H9 (cell line): ENCODE measurements around the gene EPB41L4A. TPM values are rescaled to one million over a fixed set of nuclear protein-coding genes. Genes with fewer than 3 reads are reported as not detected.

Experiments used
- DNase-seq: peaks from one replicate; pipeline ENCODE4 v3.0.0-alpha.2; 2017
- H2AFZ ChIP-seq: one replicate; pipeline ENCODE4 v1.6.1; 2013; ENCODE audit warnings: mild to moderate bottlenecking, low read length, control low read depth, moderate library complexity
- H2AK5ac ChIP-seq: 2 replicates; pipeline ENCODE4 v1.6.1; 2013; ENCODE audit warnings: low read length, control low read depth, mixed read lengths; ENCODE audit not compliant: insufficient read length
- H2BK120ac ChIP-seq: one replicate; pipeline ENCODE4 v1.6.1; 2013; ENCODE audit warnings: low read depth, mild to moderate bottlenecking, low read length, control low read depth, inconsistent platforms; ENCODE audit not compliant: poor library complexity, severe bottlenecking
- H2BK12ac ChIP-seq: 2 replicates; pipeline ENCODE4 v1.6.1; 2013; ENCODE audit warnings: low read length, control low read depth, mixed read lengths, low read depth; ENCODE audit not compliant: insufficient read length
- H2BK15ac ChIP-seq: 2 replicates; pipeline ENCODE4 v1.6.1; 2013; ENCODE audit warnings: low read depth, low read length, control low read depth
- H2BK20ac ChIP-seq: one replicate; pipeline ENCODE4 v1.6.1; 2013; ENCODE audit warnings: low read depth, mild to moderate bottlenecking, low read length, control low read depth, inconsistent platforms; ENCODE audit not compliant: poor library complexity, severe bottlenecking
- H2BK5ac ChIP-seq: 2 replicates; pipeline ENCODE4 v1.6.1; 2013; ENCODE audit warnings: low read length, control low read depth, mixed read lengths; ENCODE audit not compliant: insufficient read length
- H3K14ac ChIP-seq: 2 replicates; pipeline ENCODE4 v1.6.1; 2013; ENCODE audit warnings: low read length, control low read depth; ENCODE audit not compliant: insufficient read depth
- H3K18ac ChIP-seq: 2 replicates; pipeline ENCODE4 v1.6.1; 2013; ENCODE audit warnings: low read depth, mild to moderate bottlenecking, mixed read lengths, low read length, control low read depth; ENCODE audit not compliant: insufficient read length
- H3K23ac ChIP-seq: 2 replicates; pipeline ENCODE4 v1.6.1; 2013; ENCODE audit warnings: low read length, control low read depth, mixed read lengths, low read depth; ENCODE audit not compliant: insufficient read length
- H3K23me2 ChIP-seq: 2 replicates; pipeline ENCODE4 v1.6.1; 2013; ENCODE audit warnings: low read depth, mild to moderate bottlenecking, mixed read lengths, low read length, control low read depth; ENCODE audit not compliant: insufficient read length, poor library complexity, severe bottlenecking
- H3K27ac ChIP-seq: 2 replicates; pipeline ENCODE4 v1.5.1; 2013; ENCODE audit warnings: low read length, control low read depth, mixed read lengths, low read depth; ENCODE audit not compliant: insufficient read length
- H3K27me3 ChIP-seq: 2 replicates; pipeline ENCODE4 v1.6.1; 2013; ENCODE audit warnings: low read length, control low read depth, inconsistent platforms; ENCODE audit not compliant: insufficient read depth
- H3K4ac ChIP-seq: 2 replicates; pipeline ENCODE4 v1.6.1; 2013; ENCODE audit warnings: low read depth, mild to moderate bottlenecking, control low read depth, inconsistent platforms, low read length, moderate library complexity
- H3K4me1 ChIP-seq: 2 replicates; pipeline ENCODE4 v1.6.1; 2013; ENCODE audit warnings: low read length, control low read depth, inconsistent platforms; ENCODE audit not compliant: insufficient read depth
- H3K4me2 ChIP-seq: 2 replicates; pipeline ENCODE4 v1.6.1; 2013; ENCODE audit warnings: low read length, control low read depth, mixed read lengths; ENCODE audit not compliant: insufficient read length, insufficient read depth
- H3K56ac ChIP-seq: 2 replicates; pipeline ENCODE4 v1.6.1; 2013; ENCODE audit warnings: low read depth, mild to moderate bottlenecking, mixed read lengths, low read length, control low read depth; ENCODE audit not compliant: insufficient read length
- H3K79me1 ChIP-seq: 2 replicates; pipeline ENCODE4 v1.6.1; 2013; ENCODE audit warnings: low read depth, mild to moderate bottlenecking, moderate library complexity, low read length, control low read depth, inconsistent platforms; ENCODE audit not compliant: insufficient read depth, poor library complexity, severe bottlenecking
- H3K79me2 ChIP-seq: 2 replicates; pipeline ENCODE4 v1.6.1; 2013; ENCODE audit warnings: low read length, control low read depth, inconsistent platforms; ENCODE audit not compliant: insufficient read depth
- H3K9ac ChIP-seq: 2 replicates; pipeline ENCODE4 v1.6.1; 2013; ENCODE audit warnings: low read length, control low read depth, mixed read lengths; ENCODE audit not compliant: insufficient read length; ENCODE audit errors: extremely low read depth
- H3K9me3 ChIP-seq: one replicate; pipeline ENCODE4 v1.6.1; 2013; ENCODE audit warnings: low read depth, low read length, inconsistent platforms; ENCODE audit not compliant: control insufficient read depth
- H3T11ph ChIP-seq: one replicate; pipeline ENCODE4 v1.6.1; 2013; ENCODE audit warnings: mild to moderate bottlenecking, low read length, control low read depth, inconsistent platforms
- H4K20me1 ChIP-seq: one replicate; pipeline ENCODE4 v1.6.1; 2013; ENCODE audit not compliant: control insufficient read depth, insufficient read length, insufficient read depth
- H4K5ac ChIP-seq: 2 replicates; pipeline ENCODE4 v1.6.1; 2013; ENCODE audit warnings: low read depth, mild to moderate bottlenecking, mixed read lengths, low read length, control low read depth; ENCODE audit not compliant: insufficient read length
- H4K8ac ChIP-seq: replicated peaks from 2 replicates; pipeline ENCODE4 v1.6.1; 2013; ENCODE audit warnings: low read length, control low read depth, mixed read lengths, low read depth; ENCODE audit not compliant: insufficient read length
- H4K91ac ChIP-seq: 2 replicates; pipeline ENCODE4 v1.6.1; 2013; ENCODE audit warnings: low read depth, mild to moderate bottlenecking, moderate library complexity, mixed read lengths, low read length, control low read depth; ENCODE audit not compliant: insufficient read length
- H3K27ac Mint-ChIP-seq, 3 experiments: 2 replicates in 2 of 3; 3 replicates in 1 of 3; pipeline ENCODE4 v1.8.0; 2020 to 2021; ENCODE audit warnings: mixed read lengths in 3 of 3, mild to moderate bottlenecking in 1 of 3, moderate library complexity in 1 of 3
- H3K27me3 Mint-ChIP-seq: 2 replicates; pipeline ENCODE4 v1.8.0; 2021; ENCODE audit warnings: low read depth, mild to moderate bottlenecking, moderate library complexity, mixed read lengths
- H3K36me3 Mint-ChIP-seq, 3 experiments: 2 replicates in 2 of 3; 3 replicates in 1 of 3; pipeline ENCODE4 v1.8.0; 2020 to 2021; ENCODE audit warnings: low read depth in 3 of 3, mixed read lengths in 3 of 3; ENCODE audit not compliant: insufficient read depth in 1 of 3
- H3K4me1 Mint-ChIP-seq, 2 experiments: 2 replicates each; pipeline ENCODE4 v1.8.0; 2020; ENCODE audit warnings: mixed read lengths in 2 of 2
- H3K4me3 Mint-ChIP-seq, 2 experiments: 2 replicates in 1 of 2; 3 replicates in 1 of 2; pipeline ENCODE4 v1.8.0; 2020 to 2021; ENCODE audit warnings: mild to moderate bottlenecking in 2 of 2, mixed read lengths in 2 of 2, moderate library complexity in 1 of 2
- H3K9me3 Mint-ChIP-seq, 2 experiments: 2 replicates in 1 of 2; 3 replicates in 1 of 2; pipeline ENCODE4 v1.8.0; 2020; ENCODE audit warnings: mild to moderate bottlenecking in 2 of 2, mixed read lengths in 2 of 2, moderate library complexity in 1 of 2
- WGBS: extraction: QIAGEN DNeasy Blood & Tissue Kit; methylation state at CpG from one replicate; pipeline ENCODE4 v1.1.7; 2013; ENCODE audit warnings: missing lambda C conversion rate, low lambda C conversion rate, mixed read lengths; ENCODE audit not compliant: insufficient read length; ENCODE audit errors: extremely low coverage; 5-methylcytosine and 5-hydroxymethylcytosine counted together
- total RNA-seq: library from RNA; stranded (reverse); gene quantifications from 2 replicates; pipeline ENCODE4 v1.2.1, GENCODE V29; 2021
- TF ChIP-seq, protein P1 (sequence below): fragments of 200-600 bp; sonication (generic); conservative IDR thresholded peaks from 3 replicates; pipeline ENCODE4 v1.8.0; 2021; ENCODE audit warnings: antibody characterized with exemption, mild to moderate bottlenecking

Gene EPB41L4A
- total RNA-seq, 1 experiment from 2014 or later = 4.9 TPM

DNA sequence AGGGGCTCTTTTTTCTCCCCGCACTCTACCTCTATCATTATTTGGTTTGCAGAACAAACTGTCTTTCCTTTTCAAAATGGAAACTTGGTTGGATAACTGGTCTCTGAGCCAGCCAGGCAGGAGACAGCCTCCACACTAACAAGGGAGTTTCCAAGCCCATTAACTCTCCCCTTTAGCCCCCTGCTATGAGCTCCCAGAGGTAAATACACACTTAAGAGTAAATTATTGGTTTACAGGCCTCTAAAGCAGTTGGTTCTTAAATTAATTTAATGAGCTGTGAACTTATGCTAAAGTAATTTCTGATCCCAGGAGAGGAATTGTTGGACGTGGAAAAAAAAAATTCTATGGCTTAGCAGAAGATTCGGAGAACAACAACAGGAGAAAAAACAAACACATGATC lies 30.3 kb downstream of the EPB41L4A start:
- no peak for DNase-seq
- no peak overlapping the region for H3K4me2 ChIP-seq

More for the DNA sequence above, 30.3 kb downstream of the EPB41L4A start:
- no peak overlapping the region for H3K4ac ChIP-seq
- H3K27me3 ChIP-seq = no peaks in the 10 kb centered on the region
- no peak overlapping the region for H3T11ph ChIP-seq
- H2BK120ac ChIP-seq = no peak overlapping the region
- H3K4me1 ChIP-seq = no peaks in the 10 kb centered on the region
- H2BK15ac ChIP-seq = no peak overlapping the region
- H3K23ac ChIP-seq = no peak overlapping the region
- H3K27ac Mint-ChIP-seq = 0 out of 7 replicates have a peak overlapping the region, but pooled peaks of 1 of the 3 experiments have one; percentile 24
- no peak overlapping the region for H3K56ac ChIP-seq
- H4K91ac ChIP-seq = no peak overlapping the region
- no peaks in the 10 kb centered on the region for H3K79me1 ChIP-seq
- no peaks in the 10 kb centered on the region for H3K23me2 ChIP-seq
- no peak overlapping the region for H3K18ac ChIP-seq
- no peak overlapping the region for H2AK5ac ChIP-seq
- TF ChIP-seq, protein P1, sequence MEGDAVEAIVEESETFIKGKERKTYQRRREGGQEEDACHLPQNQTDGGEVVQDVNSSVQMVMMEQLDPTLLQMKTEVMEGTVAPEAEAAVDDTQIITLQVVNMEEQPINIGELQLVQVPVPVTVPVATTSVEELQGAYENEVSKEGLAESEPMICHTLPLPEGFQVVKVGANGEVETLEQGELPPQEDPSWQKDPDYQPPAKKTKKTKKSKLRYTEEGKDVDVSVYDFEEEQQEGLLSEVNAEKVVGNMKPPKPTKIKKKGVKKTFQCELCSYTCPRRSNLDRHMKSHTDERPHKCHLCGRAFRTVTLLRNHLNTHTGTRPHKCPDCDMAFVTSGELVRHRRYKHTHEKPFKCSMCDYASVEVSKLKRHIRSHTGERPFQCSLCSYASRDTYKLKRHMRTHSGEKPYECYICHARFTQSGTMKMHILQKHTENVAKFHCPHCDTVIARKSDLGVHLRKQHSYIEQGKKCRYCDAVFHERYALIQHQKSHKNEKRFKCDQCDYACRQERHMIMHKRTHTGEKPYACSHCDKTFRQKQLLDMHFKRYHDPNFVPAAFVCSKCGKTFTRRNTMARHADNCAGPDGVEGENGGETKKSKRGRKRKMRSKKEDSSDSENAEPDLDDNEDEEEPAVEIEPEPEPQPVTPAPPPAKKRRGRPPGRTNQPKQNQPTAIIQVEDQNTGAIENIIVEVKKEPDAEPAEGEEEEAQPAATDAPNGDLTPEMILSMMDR = no peak
- H3K14ac ChIP-seq = no peak overlapping the region
- H3K27me3 Mint-ChIP-seq = no peaks in the 10 kb centered on the region; the same call in 1 of the 2 replicates
- H4K8ac ChIP-seq = no peak overlapping the region
- peaks cover 13 to 16% of the 10 kb centered on the region in 2 experiments for H3K4me1 Mint-ChIP-seq
- no peak overlapping the region for H2AFZ ChIP-seq
- H3K4me3 Mint-ChIP-seq = no peak overlapping the region
- H2BK20ac ChIP-seq = no peak overlapping the region
- no peak overlapping the region for H2BK12ac ChIP-seq
- no peak overlapping the region for H4K5ac ChIP-seq
- no peaks in the 10 kb centered on the region for H4K20me1 ChIP-seq
- H3K9me3 ChIP-seq = no peaks in the 10 kb centered on the region
- WGBS = no CpG with 5 or more reads among the region's 3 CpGs
- H2BK5ac ChIP-seq = no peak overlapping the region
- peaks cover 0 to 3% (median 0%) of the 10 kb centered on the region in 3 experiments; a peak in 1 of 7 replicates for H3K36me3 Mint-ChIP-seq
- H3K79me2 ChIP-seq = no peaks in the 10 kb centered on the region
- H3K27ac ChIP-seq = no peak overlapping the region
- no peaks in the 10 kb centered on the region for H3K9me3 Mint-ChIP-seq
- no peak overlapping the region for H3K9ac ChIP-seq
